C4-2B (cell line): ENCODE results near the gene ERV3-1.
"Not testable (repeated sequence)": the region's sequence is repeated elsewhere in the genome, so short reads cannot be mapped to it uniquely, and the experiment has no call there.

ENCODE experiments used
- H3K27ac ChIP-seq: fragments of 450-650 bp; 2 replicates; pipeline ENCODE4 v1.5.1; 2017
- CTCF ChIP-seq: fragments of 450-650 bp; conservative IDR thresholded peaks from 2 replicates; pipeline ENCODE4 v1.5.1; 2017; ENCODE audit warnings: mild to moderate bottlenecking
- ZFX ChIP-seq: fragments of 450-650 bp; IDR thresholded peaks from 2 replicates; pipeline ENCODE4 v1.6.1; 2017

Gene ERV3-1

GRCh38 chr7:65007036-65007435 lies 549 bp upstream of the ERV3-1 start:
- not testable (repeated sequence) for H3K27ac ChIP-seq

GRCh38 chr7:65004575-65004974 lies 1.9 kb downstream of the ERV3-1 start:
- TF ChIP-seq CTCF: no peak
- no peak for TF ChIP-seq ZFX
- no peak overlapping the region for H3K27ac ChIP-seq

GRCh38 chr7:65002972-65003585 lies 3.4 kb downstream of the ERV3-1 start:
- no peak for TF ChIP-seq CTCF
- TF ChIP-seq ZFX: no peak
- no peak overlapping the region for H3K27ac ChIP-seq

GRCh38 chr7:65001291-65001814 lies 5.1 kb downstream of the ERV3-1 start:
- no peak overlapping the region for H3K27ac ChIP-seq
- TF ChIP-seq CTCF (no peak), ZFX (no peak)

- H3K27ac ChIP-seq: no peak overlapping the region; the same call in 1 of the 2 replicates
- TF ChIP-seq ZFX (no peak), CTCF (no peak)
Observed at GRCh38 chr7:64999165-65000004, 7.1 kb downstream of the ERV3-1 start.

GRCh38 chr7:64998865-64999164 lies 7.7 kb downstream of the ERV3-1 start:
- TF ChIP-seq CTCF: no peak
- no peak for TF ChIP-seq ZFX
- H3K27ac ChIP-seq: peak overlapping the region; percentile 3; the same call in 1 of the 2 replicates

- peak overlapping the region; percentile 3; the same call in 1 of the 2 replicates for H3K27ac ChIP-seq
Observed at GRCh38 chr7:64997927-64998391, 8.5 kb downstream of the ERV3-1 start.

More at GRCh38 chr7:64997927-64998391, 8.5 kb downstream of the ERV3-1 start:
- TF ChIP-seq CTCF (no peak), ZFX (no peak)
